Stimulated activated CD8-positive, alpha-beta memory T cell treated with anti-CD3 and anti-CD28 coated beads, Interleukin-7, amount 100 ng/mL, for 1 hour (primary cell): ENCODE measurements around the gene SPINK4.

Experiments
- DNase-seq, 2 donors: peaks; one replicate each; pipeline ENCODE4 v3.0.0-alpha.2; 2020; ENCODE audit warnings: low read depth in 2 of 2

Gene SPINK4

DNA sequence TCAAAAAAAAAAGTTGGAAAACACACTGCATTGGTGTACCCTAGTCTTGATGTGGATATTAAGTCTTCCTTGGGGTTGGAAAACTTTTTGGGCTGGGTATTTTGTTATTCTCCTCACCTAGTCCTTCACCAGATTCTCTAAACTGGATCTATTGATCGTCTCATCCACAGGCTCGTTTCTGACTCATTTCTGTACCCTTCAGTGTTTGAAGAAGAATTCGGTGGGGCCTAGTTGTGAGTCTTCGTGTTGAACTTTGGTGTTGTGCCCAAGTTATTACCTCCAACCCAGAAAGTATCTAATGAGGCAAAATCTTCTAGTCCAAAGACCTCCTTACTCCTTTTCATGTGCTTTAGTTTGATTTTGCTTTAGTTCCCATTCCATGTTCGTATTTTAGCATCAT lies 51.9 kb downstream of the SPINK4 start:
- DNase-seq, result no peak

DNA sequence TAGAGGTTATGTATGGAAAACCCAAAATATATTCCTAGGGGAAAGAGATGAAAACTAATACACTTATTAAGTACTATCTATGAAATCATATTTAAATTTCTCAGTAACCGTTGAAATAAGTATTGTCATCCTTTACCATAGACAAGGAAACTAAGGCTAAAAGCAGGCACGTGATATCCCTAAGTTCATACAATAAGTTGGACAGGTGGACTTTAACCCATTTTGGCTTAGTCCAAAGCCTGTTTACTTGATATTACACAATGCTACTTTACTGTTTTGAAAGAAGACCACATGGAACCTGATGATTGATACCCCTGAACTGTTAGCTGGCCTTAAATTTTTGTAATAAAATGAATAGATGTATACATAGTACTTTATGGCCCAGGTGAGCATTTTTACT lies 53.8 kb downstream of the SPINK4 start:
- DNase-seq, result no peak

GRCh38 chr9:33294670-33295432 lies 54.9 kb downstream of the SPINK4 start:
- no peak for DNase-seq

DNA sequence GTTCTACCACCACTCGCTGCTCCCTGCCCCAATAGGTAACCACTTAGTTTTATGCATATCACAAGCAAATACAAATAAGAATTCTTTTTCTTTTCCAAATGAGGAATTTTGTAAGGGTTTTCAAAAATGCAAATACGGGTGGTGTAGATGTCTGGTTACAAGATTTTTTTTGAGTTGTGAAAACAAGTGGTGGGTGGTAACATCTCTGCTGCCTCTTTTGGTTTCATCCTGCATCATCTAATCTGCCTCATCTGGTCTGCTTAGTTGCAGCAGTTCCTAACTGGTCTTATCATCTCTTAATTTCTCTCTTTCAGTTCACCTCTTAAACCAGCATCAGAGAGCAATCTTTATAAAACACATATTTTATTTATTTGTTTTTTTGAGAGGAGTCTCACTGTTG lies 55.6 kb downstream of the SPINK4 start:
- DNase-seq, result no peak

GRCh38 chr9:33297432-33297831 lies 57.5 kb downstream of the SPINK4 start:
- no peak for DNase-seq
